Mucosa of descending colon (tissue), 3 donors: ENCODE results near the gene TMEM132C. TPM values are rescaled to one million over a fixed set of nuclear protein-coding genes. Genes with fewer than 3 reads are reported as not detected.

Experiments used
- ATAC-seq: fragments of 200-7000 bp; cut with Tn5 transposase; one replicate; pipeline ENCODE4 v1.9.1; 2020; ENCODE audit warnings: mild to moderate bottlenecking, moderate library complexity
- DNase-seq, 3 donors: peaks; one replicate each; pipeline ENCODE4 v3.0.0-alpha.2; 2020
- H3K36me3 ChIP-seq: fragments of 200-600 bp; one replicate; pipeline ENCODE4 v1.8.0; 2021; ENCODE audit warnings: low read depth, mild to moderate bottlenecking
- H3K4me1 ChIP-seq: fragments of 200-600 bp; one replicate; pipeline ENCODE4 v1.8.0; 2021; ENCODE audit warnings: low read depth, mild to moderate bottlenecking
- H3K4me3 ChIP-seq: fragments of 200-600 bp; one replicate; pipeline ENCODE4 v1.8.0; 2021; ENCODE audit warnings: mild to moderate bottlenecking
- H3K9me3 ChIP-seq: fragments of 200-600 bp; one replicate; pipeline ENCODE4 v1.8.0; 2021; ENCODE audit warnings: mild to moderate bottlenecking
- intact Hi-C, 2 donors: fragments of 100-400 bp; cut with DNase I in 1 of 2; cut with micrococcal nuclease in 1 of 2; formaldehyde crosslinking; loops; one replicate each; pipeline versions ENCODE4 v1.11.0 to v1.11.1; 2022; cut with DNase I, micrococcal nuclease
- total RNA-seq, 3 donors: library from RNA; stranded (reverse); fragmentation: NEBNext Ultra II Directional in 2 of 3; extraction: Animal tissue kit (Norgen Biotek cat#: 25700) in 2 of 3; gene quantifications; one replicate each; pipeline versions ENCODE4 v1.2.1 to v1.2.4, GENCODE V29; 2021 to 2023
- TF ChIP-seq, protein P1 (sequence below): fragments of 200-600 bp; IDR thresholded peaks from one replicate; pipeline ENCODE4 v1.8.0; 2022; ENCODE audit warnings: antibody characterized with exemption, mild to moderate bottlenecking
- donor health status: DM: no; HTN: no; CAD: no; lungs with moderate emphysema.
- donor health status: DM: no; HTN: no; CAD: no.
- donor health status: DM: no; HTN: yes; CAD: no.

Gene TMEM132C
- total RNA-seq, 3 donors from 2014 or later = 0.23 to 2.4 (median 1.2) TPM

DNA sequence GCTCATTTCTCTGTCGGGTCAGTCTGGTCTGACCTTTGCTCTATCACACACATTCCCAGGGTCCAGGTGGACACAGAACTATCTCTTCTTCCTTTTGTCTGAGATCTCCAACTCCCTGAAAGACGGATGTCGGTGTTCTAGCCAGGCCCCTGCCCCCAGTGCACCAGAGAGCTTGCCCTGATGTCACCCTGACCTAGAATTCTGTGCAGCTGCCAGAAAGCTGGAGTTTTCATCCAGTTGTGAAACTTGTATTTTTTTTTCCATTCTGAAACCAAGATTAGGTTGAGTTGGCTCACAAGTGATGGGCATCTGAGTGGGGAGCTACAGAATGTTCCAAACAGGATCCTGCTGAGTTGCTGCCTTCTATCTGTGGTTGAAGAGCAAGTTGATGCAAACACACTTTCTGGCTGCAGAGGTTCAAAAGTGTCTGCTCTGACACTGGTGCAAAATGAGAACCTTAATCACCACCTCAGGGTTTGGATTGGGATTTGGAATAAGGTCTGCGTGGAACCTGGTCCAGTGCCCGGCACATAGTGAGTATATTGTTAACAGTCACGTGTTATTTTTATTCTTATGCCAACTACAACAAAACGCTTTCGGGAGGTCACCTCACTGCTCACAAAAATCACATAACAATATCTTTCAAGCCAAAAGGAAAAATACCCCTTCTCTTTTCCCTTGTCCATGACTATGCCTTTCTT is 345.3 kb downstream of the TMEM132C start:
- TF ChIP-seq, protein P1, sequence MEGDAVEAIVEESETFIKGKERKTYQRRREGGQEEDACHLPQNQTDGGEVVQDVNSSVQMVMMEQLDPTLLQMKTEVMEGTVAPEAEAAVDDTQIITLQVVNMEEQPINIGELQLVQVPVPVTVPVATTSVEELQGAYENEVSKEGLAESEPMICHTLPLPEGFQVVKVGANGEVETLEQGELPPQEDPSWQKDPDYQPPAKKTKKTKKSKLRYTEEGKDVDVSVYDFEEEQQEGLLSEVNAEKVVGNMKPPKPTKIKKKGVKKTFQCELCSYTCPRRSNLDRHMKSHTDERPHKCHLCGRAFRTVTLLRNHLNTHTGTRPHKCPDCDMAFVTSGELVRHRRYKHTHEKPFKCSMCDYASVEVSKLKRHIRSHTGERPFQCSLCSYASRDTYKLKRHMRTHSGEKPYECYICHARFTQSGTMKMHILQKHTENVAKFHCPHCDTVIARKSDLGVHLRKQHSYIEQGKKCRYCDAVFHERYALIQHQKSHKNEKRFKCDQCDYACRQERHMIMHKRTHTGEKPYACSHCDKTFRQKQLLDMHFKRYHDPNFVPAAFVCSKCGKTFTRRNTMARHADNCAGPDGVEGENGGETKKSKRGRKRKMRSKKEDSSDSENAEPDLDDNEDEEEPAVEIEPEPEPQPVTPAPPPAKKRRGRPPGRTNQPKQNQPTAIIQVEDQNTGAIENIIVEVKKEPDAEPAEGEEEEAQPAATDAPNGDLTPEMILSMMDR = no peak
- intact Hi-C loops = no loop called here
- Histone ChIP-seq H3K9me3 (no peaks in the 10 kb centered on the region), H3K36me3 (no peaks in the 10 kb centered on the region), H3K4me1 (no peaks in the 10 kb centered on the region), H3K4me3 (no peak overlapping the region)
- DNase-seq (no peak), ATAC-seq (no peak)

DNA sequence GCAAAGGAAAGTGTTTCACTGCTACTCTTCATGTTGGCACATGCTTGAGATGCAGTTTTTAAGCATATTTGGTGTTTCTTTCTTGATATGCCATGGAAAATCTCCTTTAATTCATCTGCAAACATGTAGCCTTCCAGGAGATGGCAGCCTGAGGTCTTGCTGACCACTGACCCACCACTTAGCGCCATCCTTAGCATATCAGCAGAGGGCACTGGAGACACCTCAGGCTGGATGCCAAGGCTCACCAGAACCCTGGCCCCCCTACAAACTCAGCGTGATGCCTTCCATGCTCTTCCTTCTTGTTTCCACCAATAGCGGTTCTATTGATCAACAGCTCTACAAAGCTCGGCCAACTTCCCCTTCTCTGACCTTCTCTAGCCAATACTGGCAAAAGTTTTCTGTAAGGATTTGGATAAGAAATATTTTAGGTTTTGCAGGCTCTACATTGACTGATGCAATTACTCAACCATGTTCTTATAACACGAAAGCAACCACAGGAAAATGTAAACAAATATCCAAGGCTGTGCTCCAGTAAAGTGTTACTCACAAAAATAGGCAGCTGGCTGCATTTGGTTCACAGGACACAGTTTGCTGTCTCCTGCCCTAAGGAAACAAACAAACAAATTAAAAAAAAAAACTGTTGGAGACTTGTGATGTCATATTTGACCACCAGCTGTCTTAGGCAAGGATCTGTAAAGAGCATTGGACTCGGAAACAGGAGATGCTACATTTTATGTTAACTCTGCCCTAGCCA is 347.0 kb downstream of the TMEM132C start:
- no peak overlapping the region for H3K4me3 ChIP-seq
- no peaks in the 10 kb centered on the region for H3K36me3 ChIP-seq
- H3K4me1 ChIP-seq = no peaks in the 10 kb centered on the region
- DNase-seq (no peak), ATAC-seq (peak; percentile 27)
- H3K9me3 ChIP-seq = no peaks in the 10 kb centered on the region
- TF ChIP-seq, protein P1 = no peak
- intact Hi-C loops = no loop called here

DNA sequence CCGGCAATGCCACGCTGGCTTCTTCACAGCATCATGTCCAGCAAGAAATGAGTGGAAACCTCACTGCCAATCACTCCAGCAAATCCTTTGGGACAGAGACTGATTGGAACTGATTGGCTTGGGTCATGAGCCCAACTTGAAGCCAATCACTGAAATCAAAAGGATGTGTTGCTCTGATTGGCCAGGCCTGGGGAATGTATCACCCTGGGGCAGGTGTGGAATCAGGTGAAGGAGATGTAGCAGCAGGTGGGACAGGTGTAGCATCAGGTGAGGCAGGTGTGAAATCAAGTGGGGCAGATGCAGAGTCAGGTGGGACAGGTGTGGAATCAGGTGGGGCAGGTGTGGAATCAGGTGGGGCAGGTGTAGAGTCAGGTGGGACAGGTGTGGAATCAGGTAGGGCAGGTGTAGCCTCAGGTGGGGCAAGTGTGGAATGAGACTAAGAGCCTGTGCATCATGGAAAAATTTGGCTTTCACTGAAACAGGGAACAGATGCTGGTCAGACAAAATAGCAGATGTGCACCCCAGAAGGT is 350.4 kb downstream of the TMEM132C start:
- Histone ChIP-seq H3K4me1 (no peaks in the 10 kb centered on the region), H3K36me3 (no peaks in the 10 kb centered on the region), H3K9me3 (no peaks in the 10 kb centered on the region), H3K4me3 (no peak overlapping the region)
- TF ChIP-seq, protein P1 = no peak
- intact Hi-C loops = no loop called here
- DNase-seq (no peak), ATAC-seq (no peak)

DNA sequence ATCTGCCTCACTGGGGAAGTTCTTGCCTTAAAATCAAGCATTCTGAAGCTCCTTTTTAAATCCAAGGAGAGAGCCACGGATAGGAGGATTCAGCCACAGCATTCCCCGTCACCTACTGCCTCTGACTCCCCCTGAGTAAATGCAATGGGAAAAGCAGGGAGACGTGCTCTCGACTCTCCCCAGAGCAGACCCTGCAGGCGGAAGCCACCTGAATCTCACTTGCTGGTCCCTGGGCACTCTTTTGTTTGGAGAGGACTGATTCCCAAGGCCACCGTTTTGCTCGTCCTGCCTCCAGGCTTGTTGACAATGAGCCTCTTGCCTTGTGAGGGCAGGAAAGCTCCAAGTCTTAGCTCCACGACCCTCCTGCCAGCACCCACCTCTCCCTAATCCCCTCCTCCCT is 352.3 kb downstream of the TMEM132C start:
- H3K36me3 ChIP-seq = no peaks in the 10 kb centered on the region
- no peaks in the 10 kb centered on the region for H3K4me1 ChIP-seq
- DNase-seq (no peak), ATAC-seq (no peak)
- TF ChIP-seq, protein P1 = no peak
- intact Hi-C loops = no loop called here
- no peak overlapping the region for H3K4me3 ChIP-seq
- H3K9me3 ChIP-seq = no peaks in the 10 kb centered on the region

DNA sequence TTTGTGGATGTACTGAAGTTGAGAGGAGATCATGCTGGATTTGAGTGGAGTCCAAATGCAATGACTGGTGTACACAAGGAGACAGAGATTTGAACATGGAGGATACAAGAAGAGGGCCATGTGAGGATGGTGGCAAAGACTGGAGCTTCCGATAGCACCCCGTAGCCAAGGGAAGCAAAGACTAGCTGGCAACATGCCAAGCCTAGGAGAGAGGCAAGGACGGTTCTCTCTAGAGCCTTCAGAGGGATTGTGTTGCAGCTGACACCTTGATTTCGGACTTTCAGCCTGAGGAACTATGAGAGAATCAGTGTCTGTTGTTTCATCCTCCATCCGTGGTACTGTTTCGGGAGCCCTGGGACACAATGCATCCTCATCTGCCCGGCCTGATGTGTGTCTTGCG is 354.3 kb downstream of the TMEM132C start:
- Histone ChIP-seq H3K36me3 (no peaks in the 10 kb centered on the region), H3K4me3 (no peak overlapping the region), H3K9me3 (no peaks in the 10 kb centered on the region), H3K4me1 (no peaks in the 10 kb centered on the region)
- ATAC-seq (no peak), DNase-seq (no peak)
- TF ChIP-seq, protein P1 = no peak
- intact Hi-C loops = no loop called here
